H9 (cell line): ENCODE results near the gene TSPYL6. TPM values are rescaled to one million over a fixed set of nuclear protein-coding genes. Genes with fewer than 3 reads are reported as not detected.

Source experiments
- DNase-seq: peaks from one replicate; pipeline ENCODE4 v3.0.0-alpha.2; 2017
- H2AFZ ChIP-seq: one replicate; pipeline ENCODE4 v1.6.1; 2013; ENCODE audit warnings: mild to moderate bottlenecking, low read length, control low read depth, moderate library complexity
- H2AK5ac ChIP-seq: 2 replicates; pipeline ENCODE4 v1.6.1; 2013; ENCODE audit warnings: low read length, control low read depth, mixed read lengths; ENCODE audit not compliant: insufficient read length
- H2BK120ac ChIP-seq: one replicate; pipeline ENCODE4 v1.6.1; 2013; ENCODE audit warnings: low read depth, mild to moderate bottlenecking, low read length, control low read depth, inconsistent platforms; ENCODE audit not compliant: poor library complexity, severe bottlenecking
- H2BK12ac ChIP-seq: 2 replicates; pipeline ENCODE4 v1.6.1; 2013; ENCODE audit warnings: low read length, control low read depth, mixed read lengths, low read depth; ENCODE audit not compliant: insufficient read length
- H2BK15ac ChIP-seq: 2 replicates; pipeline ENCODE4 v1.6.1; 2013; ENCODE audit warnings: low read depth, low read length, control low read depth
- H2BK20ac ChIP-seq: one replicate; pipeline ENCODE4 v1.6.1; 2013; ENCODE audit warnings: low read depth, mild to moderate bottlenecking, low read length, control low read depth, inconsistent platforms; ENCODE audit not compliant: poor library complexity, severe bottlenecking
- H2BK5ac ChIP-seq: 2 replicates; pipeline ENCODE4 v1.6.1; 2013; ENCODE audit warnings: low read length, control low read depth, mixed read lengths; ENCODE audit not compliant: insufficient read length
- H3K14ac ChIP-seq: 2 replicates; pipeline ENCODE4 v1.6.1; 2013; ENCODE audit warnings: low read length, control low read depth; ENCODE audit not compliant: insufficient read depth
- H3K18ac ChIP-seq: 2 replicates; pipeline ENCODE4 v1.6.1; 2013; ENCODE audit warnings: low read depth, mild to moderate bottlenecking, mixed read lengths, low read length, control low read depth; ENCODE audit not compliant: insufficient read length
- H3K23ac ChIP-seq: 2 replicates; pipeline ENCODE4 v1.6.1; 2013; ENCODE audit warnings: low read length, control low read depth, mixed read lengths, low read depth; ENCODE audit not compliant: insufficient read length
- H3K23me2 ChIP-seq: 2 replicates; pipeline ENCODE4 v1.6.1; 2013; ENCODE audit warnings: low read depth, mild to moderate bottlenecking, mixed read lengths, low read length, control low read depth; ENCODE audit not compliant: insufficient read length, poor library complexity, severe bottlenecking
- H3K27ac ChIP-seq: 2 replicates; pipeline ENCODE4 v1.5.1; 2013; ENCODE audit warnings: low read length, control low read depth, mixed read lengths, low read depth; ENCODE audit not compliant: insufficient read length
- H3K27me3 ChIP-seq: 2 replicates; pipeline ENCODE4 v1.6.1; 2013; ENCODE audit warnings: low read length, control low read depth, inconsistent platforms; ENCODE audit not compliant: insufficient read depth
- H3K4ac ChIP-seq: 2 replicates; pipeline ENCODE4 v1.6.1; 2013; ENCODE audit warnings: low read depth, mild to moderate bottlenecking, control low read depth, inconsistent platforms, low read length, moderate library complexity
- H3K4me1 ChIP-seq: 2 replicates; pipeline ENCODE4 v1.6.1; 2013; ENCODE audit warnings: low read length, control low read depth, inconsistent platforms; ENCODE audit not compliant: insufficient read depth
- H3K4me2 ChIP-seq: 2 replicates; pipeline ENCODE4 v1.6.1; 2013; ENCODE audit warnings: low read length, control low read depth, mixed read lengths; ENCODE audit not compliant: insufficient read length, insufficient read depth
- H3K56ac ChIP-seq: 2 replicates; pipeline ENCODE4 v1.6.1; 2013; ENCODE audit warnings: low read depth, mild to moderate bottlenecking, mixed read lengths, low read length, control low read depth; ENCODE audit not compliant: insufficient read length
- H3K79me1 ChIP-seq: 2 replicates; pipeline ENCODE4 v1.6.1; 2013; ENCODE audit warnings: low read depth, mild to moderate bottlenecking, moderate library complexity, low read length, control low read depth, inconsistent platforms; ENCODE audit not compliant: insufficient read depth, poor library complexity, severe bottlenecking
- H3K79me2 ChIP-seq: 2 replicates; pipeline ENCODE4 v1.6.1; 2013; ENCODE audit warnings: low read length, control low read depth, inconsistent platforms; ENCODE audit not compliant: insufficient read depth
- H3K9ac ChIP-seq: 2 replicates; pipeline ENCODE4 v1.6.1; 2013; ENCODE audit warnings: low read length, control low read depth, mixed read lengths; ENCODE audit not compliant: insufficient read length; ENCODE audit errors: extremely low read depth
- H3K9me3 ChIP-seq: one replicate; pipeline ENCODE4 v1.6.1; 2013; ENCODE audit warnings: low read depth, low read length, inconsistent platforms; ENCODE audit not compliant: control insufficient read depth
- H3T11ph ChIP-seq: one replicate; pipeline ENCODE4 v1.6.1; 2013; ENCODE audit warnings: mild to moderate bottlenecking, low read length, control low read depth, inconsistent platforms
- H4K20me1 ChIP-seq: one replicate; pipeline ENCODE4 v1.6.1; 2013; ENCODE audit not compliant: control insufficient read depth, insufficient read length, insufficient read depth
- H4K5ac ChIP-seq: 2 replicates; pipeline ENCODE4 v1.6.1; 2013; ENCODE audit warnings: low read depth, mild to moderate bottlenecking, mixed read lengths, low read length, control low read depth; ENCODE audit not compliant: insufficient read length
- H4K8ac ChIP-seq: replicated peaks from 2 replicates; pipeline ENCODE4 v1.6.1; 2013; ENCODE audit warnings: low read length, control low read depth, mixed read lengths, low read depth; ENCODE audit not compliant: insufficient read length
- H4K91ac ChIP-seq: 2 replicates; pipeline ENCODE4 v1.6.1; 2013; ENCODE audit warnings: low read depth, mild to moderate bottlenecking, moderate library complexity, mixed read lengths, low read length, control low read depth; ENCODE audit not compliant: insufficient read length
- H3K27ac Mint-ChIP-seq, 3 experiments: 2 replicates in 2 of 3; 3 replicates in 1 of 3; pipeline ENCODE4 v1.8.0; 2020 to 2021; ENCODE audit warnings: mixed read lengths in 3 of 3, mild to moderate bottlenecking in 1 of 3, moderate library complexity in 1 of 3
- H3K27me3 Mint-ChIP-seq: 2 replicates; pipeline ENCODE4 v1.8.0; 2021; ENCODE audit warnings: low read depth, mild to moderate bottlenecking, moderate library complexity, mixed read lengths
- H3K36me3 Mint-ChIP-seq, 3 experiments: 2 replicates in 2 of 3; 3 replicates in 1 of 3; pipeline ENCODE4 v1.8.0; 2020 to 2021; ENCODE audit warnings: low read depth in 3 of 3, mixed read lengths in 3 of 3; ENCODE audit not compliant: insufficient read depth in 1 of 3
- H3K4me1 Mint-ChIP-seq, 2 experiments: 2 replicates each; pipeline ENCODE4 v1.8.0; 2020; ENCODE audit warnings: mixed read lengths in 2 of 2
- H3K4me3 Mint-ChIP-seq, 2 experiments: 2 replicates in 1 of 2; 3 replicates in 1 of 2; pipeline ENCODE4 v1.8.0; 2020 to 2021; ENCODE audit warnings: mild to moderate bottlenecking in 2 of 2, mixed read lengths in 2 of 2, moderate library complexity in 1 of 2
- H3K9me3 Mint-ChIP-seq, 2 experiments: 2 replicates in 1 of 2; 3 replicates in 1 of 2; pipeline ENCODE4 v1.8.0; 2020; ENCODE audit warnings: mild to moderate bottlenecking in 2 of 2, mixed read lengths in 2 of 2, moderate library complexity in 1 of 2
- CTCF ChIP-seq: fragments of 200-600 bp; sonication (generic); conservative IDR thresholded peaks from 3 replicates; pipeline ENCODE4 v1.8.0; 2021; ENCODE audit warnings: antibody characterized with exemption, mild to moderate bottlenecking
- WGBS: extraction: QIAGEN DNeasy Blood & Tissue Kit; methylation state at CpG from one replicate; pipeline ENCODE4 v1.1.7; 2013; ENCODE audit warnings: missing lambda C conversion rate, low lambda C conversion rate, mixed read lengths; ENCODE audit not compliant: insufficient read length; ENCODE audit errors: extremely low coverage; 5-methylcytosine and 5-hydroxymethylcytosine counted together
- total RNA-seq: library from RNA; stranded (reverse); gene quantifications from 2 replicates; pipeline ENCODE4 v1.2.1, GENCODE V29; 2021

TSPYL6 gene
- total RNA-seq, 1 experiment from 2014 or later, result not detected

GRCh38 chr2:54287532-54287931 lies 31.5 kb upstream of the TSPYL6 start:
- Histone ChIP-seq H2BK120ac (no peak overlapping the region), H4K91ac (no peak overlapping the region), H2AFZ (no peak overlapping the region), H4K20me1 (no peaks in the 10 kb centered on the region), H3K4me2 (no peak overlapping the region), H3K4ac (no peak overlapping the region), H3K9me3 (no peaks in the 10 kb centered on the region), H4K8ac (no peak overlapping the region), H2BK15ac (no peak overlapping the region), H2AK5ac (no peak overlapping the region), H3K27ac (no peak overlapping the region), H2BK20ac (no peak overlapping the region), H2BK12ac (no peak overlapping the region), H3K14ac (no peak overlapping the region), H3K79me1 (no peaks in the 10 kb centered on the region), H3K18ac (no peak overlapping the region), H3K56ac (no peak overlapping the region), H3T11ph (no peak overlapping the region), H3K23ac (no peak overlapping the region), H3K4me1 (no peaks in the 10 kb centered on the region; the same call in 1 of the 2 replicates), H3K23me2 (no peaks in the 10 kb centered on the region), H3K79me2 (no peaks in the 10 kb centered on the region), H3K27me3 (peaks cover 7% of the 10 kb centered on the region; the same call in 1 of the 2 replicates), H4K5ac (no peak overlapping the region), H3K9ac (no peak overlapping the region), H2BK5ac (no peak overlapping the region)
- H3K9me3 Mint-ChIP-seq, result no peaks in the 10 kb centered on the region; a peak in 1 of 5 replicates
- H3K36me3 Mint-ChIP-seq, result no peaks in the 10 kb centered on the region
- no peak overlapping the region for H3K27ac Mint-ChIP-seq
- no peak for DNase-seq
- WGBS, result no CpG with 5 or more reads among the region's 2 CpGs
- H3K4me1 Mint-ChIP-seq, result peaks cover 22 to 26% of the 10 kb centered on the region in 2 experiments
- no peak overlapping the region for H3K4me3 Mint-ChIP-seq
- no peak for TF ChIP-seq CTCF
- peaks cover 53% of the 10 kb centered on the region for H3K27me3 Mint-ChIP-seq
